ENCODE measurements around the gene ITGA3. TPM values are rescaled to one million over a fixed set of nuclear protein-coding genes. Genes with fewer than 3 reads are reported as not detected.

ITGA3 gene
- total RNA-seq, 4 donors from 2014 or later = 14.3 to 73.1 (median 33.4) TPM

GRCh38 chr17:50135316-50136095 lies 79.6 kb downstream of the ITGA3 start:
- intact Hi-C loops (cut with DNase I; ENCODE audit: low total_unique reads) = no loop called here

GRCh38 chr17:50136096-50136687 lies 80.3 kb downstream of the ITGA3 start:
- no peak for DNase-seq
- intact Hi-C loops (cut with DNase I; ENCODE audit: low total_unique reads) = no loop called here
- Histone ChIP-seq H3K4me3 (no peak overlapping the region), H3K27ac (no peak overlapping the region), H3K27me3 (no peaks in the 10 kb centered on the region), H3K36me3 (no peaks in the 10 kb centered on the region), H3K9me3 (no peaks in the 10 kb centered on the region), H3K4me1 (peaks cover 0 to 4% of the 10 kb centered on the region in 2 donors)
- TF ChIP-seq, protein P1, sequence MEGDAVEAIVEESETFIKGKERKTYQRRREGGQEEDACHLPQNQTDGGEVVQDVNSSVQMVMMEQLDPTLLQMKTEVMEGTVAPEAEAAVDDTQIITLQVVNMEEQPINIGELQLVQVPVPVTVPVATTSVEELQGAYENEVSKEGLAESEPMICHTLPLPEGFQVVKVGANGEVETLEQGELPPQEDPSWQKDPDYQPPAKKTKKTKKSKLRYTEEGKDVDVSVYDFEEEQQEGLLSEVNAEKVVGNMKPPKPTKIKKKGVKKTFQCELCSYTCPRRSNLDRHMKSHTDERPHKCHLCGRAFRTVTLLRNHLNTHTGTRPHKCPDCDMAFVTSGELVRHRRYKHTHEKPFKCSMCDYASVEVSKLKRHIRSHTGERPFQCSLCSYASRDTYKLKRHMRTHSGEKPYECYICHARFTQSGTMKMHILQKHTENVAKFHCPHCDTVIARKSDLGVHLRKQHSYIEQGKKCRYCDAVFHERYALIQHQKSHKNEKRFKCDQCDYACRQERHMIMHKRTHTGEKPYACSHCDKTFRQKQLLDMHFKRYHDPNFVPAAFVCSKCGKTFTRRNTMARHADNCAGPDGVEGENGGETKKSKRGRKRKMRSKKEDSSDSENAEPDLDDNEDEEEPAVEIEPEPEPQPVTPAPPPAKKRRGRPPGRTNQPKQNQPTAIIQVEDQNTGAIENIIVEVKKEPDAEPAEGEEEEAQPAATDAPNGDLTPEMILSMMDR (IDR thresholded peaks at IDR 0.05) = no peak
- no peak for TF ChIP-seq POLR2A (IDR thresholded peaks at IDR 0.05)

More at GRCh38 chr17:50135316-50136095, 79.6 kb downstream of the ITGA3 start:
- no peak for DNase-seq
- Histone ChIP-seq H3K27me3 (no peaks in the 10 kb centered on the region), H3K36me3 (no peaks in the 10 kb centered on the region), H3K4me1 (peaks cover 0 to 4% of the 10 kb centered on the region in 2 donors), H3K9me3 (no peaks in the 10 kb centered on the region), H3K27ac (no peak overlapping the region), H3K4me3 (no peak overlapping the region)
- no peak for TF ChIP-seq POLR2A (IDR thresholded peaks at IDR 0.05)
- TF ChIP-seq, protein P1 (IDR thresholded peaks at IDR 0.05) = no peak

GRCh38 chr17:50137042-50137441 lies 81.1 kb downstream of the ITGA3 start:
- no peak for TF ChIP-seq POLR2A (IDR thresholded peaks at IDR 0.05)
- TF ChIP-seq, protein P1 (IDR thresholded peaks at IDR 0.05) = no peak
- Histone ChIP-seq H3K4me3 (no peak overlapping the region), H3K9me3 (no peaks in the 10 kb centered on the region), H3K4me1 (peaks cover 0 to 4% of the 10 kb centered on the region in 2 donors), H3K27ac (no peak overlapping the region), H3K36me3 (no peaks in the 10 kb centered on the region), H3K27me3 (no peaks in the 10 kb centered on the region)
- intact Hi-C loops (cut with DNase I; ENCODE audit: low total_unique reads) = no loop called here
- DNase-seq = no peak

- TF ChIP-seq, protein P1 (IDR thresholded peaks at IDR 0.05) = no peak
- no peak for TF ChIP-seq POLR2A (IDR thresholded peaks at IDR 0.05)
- Histone ChIP-seq H3K36me3 (no peaks in the 10 kb centered on the region), H3K27ac (no peak overlapping the region)
Observed at GRCh38 chr17:50139185-50139783, 83.4 kb downstream of the ITGA3 start.

More at GRCh38 chr17:50139185-50139783, 83.4 kb downstream of the ITGA3 start:
- no peak for DNase-seq
- Histone ChIP-seq H3K4me1 (peaks cover 0 to 4% of the 10 kb centered on the region in 2 donors), H3K9me3 (no peaks in the 10 kb centered on the region), H3K27me3 (no peaks in the 10 kb centered on the region), H3K4me3 (no peak overlapping the region)
- intact Hi-C loops (cut with DNase I; ENCODE audit: low total_unique reads) = no loop called here

Other genes starting within 250 kb of the ITGA3 start
- 1 to 10 TPM in 1 of 4 donors, not detected in 3; 1.3 TPM for gene TAC4, start 208.0 kb upstream of the ITGA3 start, total RNA-seq
- not detected for gene DLX4, start 86.9 kb upstream of the ITGA3 start, total RNA-seq
- gene DLX3, start 60.9 kb upstream of the ITGA3 start, total RNA-seq = under 1 TPM in 1 of 4 donors, not detected in 3; 0.28 TPM
- gene PDK2, start 39.2 kb downstream of the ITGA3 start, total RNA-seq = 10 to 100 TPM; 12.9 to 62.6 (median 32.4) TPM
- gene SAMD14, start 74.0 kb downstream of the ITGA3 start, total RNA-seq = 10 to 100 TPM in 1 of 4 donors, 1 to 10 TPM in 2, not detected in 1; 2.3 to 11.3 (median 6.2) TPM
- 10 to 100 TPM in 3 of 4 donors, 1 to 10 TPM in 1; 9.2 to 65.3 (median 20.6) TPM for gene PPP1R9B, start 94.6 kb downstream of the ITGA3 start, total RNA-seq
- gene SGCA, start 109.9 kb downstream of the ITGA3 start, total RNA-seq = 100 to 1,000 TPM in 1 of 4 donors, 10 to 100 TPM in 1, under 1 TPM in 1, not detected in 1; 0.90 to 119 (median 19.6) TPM
- 1,000 to 10,000 TPM in 1 of 4 donors, 100 to 1,000 TPM in 2, 10 to 100 TPM in 1; 59.4 to 4,880 (median 491) TPM for gene COL1A1, start 145.5 kb downstream of the ITGA3 start, total RNA-seq
- under 1 TPM in 2 of 4 donors, not detected in 2; 0.07 to 0.91 TPM for gene TMEM92, start 218.4 kb downstream of the ITGA3 start, total RNA-seq